Testis (tissue), 2 donors: ENCODE results near the gene HDGFL3.

Experiments
- CTCF ChIP-seq, 3 experiments: fragments of 450-650 bp in 2 of 3; fragments of 200-600 bp in 1 of 3; sonication (generic) in 1 of 3; IDR thresholded peaks; one replicate each; pipeline ENCODE4 v1.5.1; 2016 to 2019; ENCODE audit warnings: antibody characterized with exemption in 3 of 3, mild to moderate bottlenecking in 2 of 3, moderate library complexity in 1 of 3
- POLR2A ChIP-seq: fragments of 450-650 bp; IDR thresholded peaks from one replicate; pipeline ENCODE4 v1.6.1; 2017; ENCODE audit warnings: antibody characterized with exemption, mild to moderate bottlenecking, moderate library complexity

DNA sequence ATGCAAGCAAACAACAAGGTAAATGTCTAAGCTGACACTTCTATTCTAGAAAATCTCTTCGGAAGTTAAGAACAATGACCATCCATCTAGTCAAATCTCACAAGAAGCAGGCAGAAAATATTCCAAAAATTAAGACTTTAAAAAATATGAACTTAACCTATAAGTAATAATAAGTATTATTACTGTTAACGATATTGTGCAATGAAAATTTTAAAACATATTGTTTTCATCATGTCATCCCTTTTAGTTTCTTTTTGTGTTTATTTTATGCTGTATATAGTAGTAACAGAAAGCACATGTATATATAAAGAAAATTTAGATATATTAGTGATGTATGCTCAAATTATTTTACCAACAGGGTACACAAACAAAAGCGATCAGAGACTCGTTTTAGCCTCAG, 4.1 kb downstream of the HDGFL3 start:
- TF ChIP-seq POLR2A (no peak), CTCF (IDR thresholded peaks at IDR 0.05) (no peak)
